ENCODE measurements around the gene TRPV4.
"Not testable (repeated sequence)": the region's sequence is repeated elsewhere in the genome, so short reads cannot be mapped to it uniquely, and the experiment has no call there.

The TRPV4 gene

DNA sequence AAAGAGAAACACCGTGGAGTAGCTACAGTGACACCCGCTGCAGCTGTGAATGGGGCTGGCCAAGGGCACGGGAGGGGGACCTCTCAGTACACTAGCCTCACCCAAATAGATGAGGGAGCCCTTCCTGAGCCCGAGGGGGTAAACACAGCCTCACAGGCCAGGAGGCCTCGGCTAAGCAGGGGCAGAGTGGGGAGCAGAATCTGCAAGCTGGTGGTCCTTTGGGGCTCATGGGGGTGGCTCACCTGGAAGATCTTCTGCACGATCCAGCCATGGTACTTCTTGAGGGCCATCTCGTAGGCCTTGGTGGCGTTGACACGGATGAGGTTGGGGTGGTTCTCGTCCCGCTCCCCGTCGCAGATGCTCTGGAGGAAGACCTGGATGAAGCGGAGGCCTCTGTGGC, 22.2 kb upstream of the TRPV4 start:
- Histone ChIP-seq H3K4me3 (IDR thresholded peaks at IDR 0.05; ENCODE audit: insufficient read depth, low read depth, low read length) (no peak overlapping the region), H2AFZ (ENCODE audit: low read depth) (no peak overlapping the region), H4K20me1 (ENCODE audit: insufficient read depth) (no peaks in the 10 kb centered on the region), H3K36me3 (ENCODE audit: insufficient read depth) (no peaks in the 10 kb centered on the region), H3K79me2 (ENCODE audit: insufficient read depth, low read depth) (no peaks in the 10 kb centered on the region), H3K9ac (no peak overlapping the region), H3K27me3 (ENCODE audit: insufficient read depth, low read depth) (no peaks in the 10 kb centered on the region), H3K4me1 (ENCODE audit: low read depth, poor library complexity, severe bottlenecking) (peaks cover 6% of the 10 kb centered on the region), H3K27ac (no peak overlapping the region), H3K4me2 (no peak overlapping the region)
- TF ChIP-seq, protein P1, sequence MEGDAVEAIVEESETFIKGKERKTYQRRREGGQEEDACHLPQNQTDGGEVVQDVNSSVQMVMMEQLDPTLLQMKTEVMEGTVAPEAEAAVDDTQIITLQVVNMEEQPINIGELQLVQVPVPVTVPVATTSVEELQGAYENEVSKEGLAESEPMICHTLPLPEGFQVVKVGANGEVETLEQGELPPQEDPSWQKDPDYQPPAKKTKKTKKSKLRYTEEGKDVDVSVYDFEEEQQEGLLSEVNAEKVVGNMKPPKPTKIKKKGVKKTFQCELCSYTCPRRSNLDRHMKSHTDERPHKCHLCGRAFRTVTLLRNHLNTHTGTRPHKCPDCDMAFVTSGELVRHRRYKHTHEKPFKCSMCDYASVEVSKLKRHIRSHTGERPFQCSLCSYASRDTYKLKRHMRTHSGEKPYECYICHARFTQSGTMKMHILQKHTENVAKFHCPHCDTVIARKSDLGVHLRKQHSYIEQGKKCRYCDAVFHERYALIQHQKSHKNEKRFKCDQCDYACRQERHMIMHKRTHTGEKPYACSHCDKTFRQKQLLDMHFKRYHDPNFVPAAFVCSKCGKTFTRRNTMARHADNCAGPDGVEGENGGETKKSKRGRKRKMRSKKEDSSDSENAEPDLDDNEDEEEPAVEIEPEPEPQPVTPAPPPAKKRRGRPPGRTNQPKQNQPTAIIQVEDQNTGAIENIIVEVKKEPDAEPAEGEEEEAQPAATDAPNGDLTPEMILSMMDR (conservative IDR thresholded peaks at IDR 0.05; ENCODE audit: low read depth, low read length) = no peak

DNA sequence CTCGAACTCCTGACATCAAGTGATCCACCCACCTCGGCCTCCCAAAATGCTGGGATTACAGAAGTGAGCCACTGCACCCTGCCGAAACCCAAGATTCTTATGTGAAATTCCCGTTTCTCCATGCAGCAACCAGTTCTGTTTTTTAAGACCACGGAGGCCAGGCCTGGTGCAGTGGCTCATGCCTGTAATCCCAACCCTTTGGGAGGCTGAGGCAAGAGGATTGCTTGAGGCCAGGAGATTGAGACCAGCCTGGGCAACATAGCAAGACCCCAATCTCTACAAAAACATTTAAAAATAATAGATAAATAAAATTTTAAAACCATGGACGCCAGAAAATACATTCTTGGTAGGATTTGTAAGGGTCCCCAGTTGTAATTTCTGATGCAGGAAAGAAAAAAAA, 17.3 kb upstream of the TRPV4 start:
- H3K4me1 ChIP-seq (ENCODE audit: low read depth, poor library complexity, severe bottlenecking); H3K9ac ChIP-seq; H3K4me3 ChIP-seq (IDR thresholded peaks at IDR 0.05; ENCODE audit: insufficient read depth, low read depth, low read length); H3K4me2 ChIP-seq; H3K36me3 ChIP-seq (ENCODE audit: insufficient read depth); H3K27ac ChIP-seq; H4K20me1 ChIP-seq (ENCODE audit: insufficient read depth); H3K27me3 ChIP-seq (ENCODE audit: insufficient read depth, low read depth); H2AFZ ChIP-seq (ENCODE audit: low read depth); H3K79me2 ChIP-seq (ENCODE audit: insufficient read depth, low read depth): not testable (repeated sequence)

DNA sequence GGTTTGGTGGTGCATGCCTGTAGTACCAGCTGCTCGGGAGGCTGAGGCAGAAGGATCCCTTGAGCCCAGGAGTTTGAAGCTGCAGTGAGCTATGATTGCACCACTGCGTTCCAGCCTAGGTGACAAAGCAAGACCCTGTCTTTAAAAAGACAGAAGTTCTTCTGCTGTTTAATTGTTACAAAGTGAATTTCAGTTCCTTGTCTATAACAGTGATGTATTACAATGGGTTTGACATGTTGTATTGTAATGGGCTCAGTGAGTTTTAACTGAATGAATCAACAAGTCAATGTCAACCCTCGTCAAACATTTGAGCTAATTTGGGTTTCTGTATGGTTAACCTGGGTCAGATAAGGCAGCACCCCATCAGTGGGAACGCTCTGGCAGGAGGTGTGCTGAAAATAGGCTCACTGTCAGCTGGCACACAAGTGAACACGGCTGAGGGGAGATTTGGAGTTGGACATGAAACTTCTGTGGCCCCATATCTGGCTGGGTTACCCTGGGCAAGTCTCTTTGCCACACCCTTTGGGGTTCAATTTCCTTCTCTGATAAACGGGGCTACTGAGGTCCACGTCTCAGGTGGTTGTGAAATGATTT, 14.0 kb upstream of the TRPV4 start:
- Histone ChIP-seq H4K20me1 (ENCODE audit: insufficient read depth) (no peaks in the 10 kb centered on the region), H3K27ac (no peak overlapping the region), H3K9ac (no peak overlapping the region), H3K4me3 (IDR thresholded peaks at IDR 0.05; ENCODE audit: insufficient read depth, low read depth, low read length) (no peak overlapping the region), H2AFZ (ENCODE audit: low read depth) (no peak overlapping the region), H3K4me1 (ENCODE audit: low read depth, poor library complexity, severe bottlenecking) (no peaks in the 10 kb centered on the region), H3K79me2 (ENCODE audit: insufficient read depth, low read depth) (no peaks in the 10 kb centered on the region), H3K4me2 (no peak overlapping the region), H3K36me3 (ENCODE audit: insufficient read depth) (no peaks in the 10 kb centered on the region), H3K27me3 (ENCODE audit: insufficient read depth, low read depth) (no peaks in the 10 kb centered on the region)
- TF ChIP-seq, protein P1 (conservative IDR thresholded peaks at IDR 0.05; ENCODE audit: low read depth, low read length) = no peak

DNA sequence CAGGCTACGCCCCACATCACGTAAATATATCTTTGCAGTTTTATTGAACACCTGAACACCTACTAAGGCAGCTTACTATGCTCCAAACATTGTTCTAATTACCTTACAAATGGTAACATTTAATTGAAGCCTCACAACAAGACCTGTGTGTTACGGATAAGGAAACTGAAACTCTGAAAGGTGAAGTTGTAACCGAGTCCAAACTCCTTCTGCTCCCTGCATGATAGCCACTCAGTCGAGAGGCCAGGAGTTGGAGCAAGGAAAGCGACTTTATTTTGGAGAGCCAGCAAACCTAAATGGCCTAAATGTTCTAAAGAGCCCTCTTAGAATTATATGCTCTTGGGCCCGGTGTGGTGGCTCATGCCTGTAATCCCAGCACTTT, 12.6 kb upstream of the TRPV4 start:
- Histone ChIP-seq H3K79me2 (ENCODE audit: insufficient read depth, low read depth) (no peaks in the 10 kb centered on the region), H3K27ac (no peak overlapping the region), H2AFZ (ENCODE audit: low read depth) (peak overlapping the region; percentile 35), H3K4me3 (IDR thresholded peaks at IDR 0.05; ENCODE audit: insufficient read depth, low read depth, low read length) (no peak overlapping the region), H3K4me2 (peak overlapping the region; percentile 10; the same call in 1 of the 2 replicates), H3K9ac (no peak overlapping the region), H3K36me3 (ENCODE audit: insufficient read depth) (no peaks in the 10 kb centered on the region), H3K4me1 (ENCODE audit: low read depth, poor library complexity, severe bottlenecking) (peaks cover 7% of the 10 kb centered on the region), H4K20me1 (ENCODE audit: insufficient read depth) (no peaks in the 10 kb centered on the region), H3K27me3 (ENCODE audit: insufficient read depth, low read depth) (no peaks in the 10 kb centered on the region)
- TF ChIP-seq, protein P1 (conservative IDR thresholded peaks at IDR 0.05; ENCODE audit: low read depth, low read length) = no peak

DNA sequence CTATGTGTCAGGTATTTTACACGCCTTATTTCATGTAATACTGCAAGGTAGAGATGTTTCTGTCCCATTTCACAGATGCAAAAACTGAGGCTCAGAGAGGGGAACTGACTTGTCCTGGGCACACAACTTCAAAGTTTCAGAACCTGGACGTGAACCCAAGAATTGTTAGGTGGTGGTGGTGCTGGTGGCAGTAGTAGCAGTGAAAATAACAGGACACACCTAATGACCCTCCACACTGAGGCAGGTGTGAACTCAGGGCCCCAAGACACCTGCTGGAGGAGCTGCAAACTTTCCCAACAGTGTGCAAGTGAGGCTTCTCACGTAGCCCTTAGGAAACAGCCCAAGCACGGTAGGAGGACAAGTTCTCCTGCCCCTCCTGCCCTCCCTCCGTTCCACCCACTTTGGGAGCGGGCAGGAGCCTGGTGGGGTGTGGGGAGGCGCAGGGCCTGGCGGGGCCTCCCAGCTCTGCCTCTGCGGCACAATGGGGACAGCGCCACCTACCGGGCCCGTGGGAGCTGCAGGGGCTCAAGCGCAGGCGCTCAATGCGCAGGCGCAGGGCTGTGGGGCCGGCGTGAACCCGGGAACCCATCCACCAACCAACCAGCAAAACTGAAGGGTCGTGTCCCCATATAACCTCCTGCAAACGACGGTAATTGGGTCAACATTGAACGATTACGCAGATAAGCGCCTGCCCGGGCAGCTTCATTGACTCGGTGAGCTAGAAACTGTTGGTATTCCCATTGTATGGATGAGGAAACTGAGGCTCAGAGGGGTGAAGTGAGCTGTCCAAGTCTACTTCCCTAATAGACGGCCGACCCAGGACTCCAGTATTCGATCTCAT, 12.0 kb upstream of the TRPV4 start:
- no peak overlapping the region for H3K9ac ChIP-seq
- H3K4me2 ChIP-seq = peak overlapping the region; percentile 10; the same call in 1 of the 2 replicates
- H3K4me3 ChIP-seq (IDR thresholded peaks at IDR 0.05; ENCODE audit: insufficient read depth, low read depth, low read length) = no peak overlapping the region
- H3K27me3 ChIP-seq (ENCODE audit: insufficient read depth, low read depth) = no peaks in the 10 kb centered on the region
- H3K27ac ChIP-seq = no peak overlapping the region
- TF ChIP-seq, protein P1 (conservative IDR thresholded peaks at IDR 0.05; ENCODE audit: low read depth, low read length) = peak; percentile 79
- peak overlapping the region; percentile 35 for H2AFZ ChIP-seq (ENCODE audit: low read depth)
- no peaks in the 10 kb centered on the region for H3K79me2 ChIP-seq (ENCODE audit: insufficient read depth, low read depth)
- H3K4me1 ChIP-seq (ENCODE audit: low read depth, poor library complexity, severe bottlenecking) = peaks cover 10% of the 10 kb centered on the region
- no peaks in the 10 kb centered on the region for H3K36me3 ChIP-seq (ENCODE audit: insufficient read depth)
- no peaks in the 10 kb centered on the region for H4K20me1 ChIP-seq (ENCODE audit: insufficient read depth)
